IMR-90 (cell line): ENCODE data around the gene P2RX7. TPM values are rescaled to one million over a fixed set of nuclear protein-coding genes. Genes with fewer than 3 reads are reported as not detected.

Experiments
- ATAC-seq: fragments of 200-7000 bp; cut with Tn5 transposase; 2 replicates; pipeline ENCODE4 v1.9.1; 2020; ENCODE audit warnings: low read depth, mild to moderate bottlenecking, moderate library complexity
- BruUV-seq: library from RNA; stranded (reverse); fragments of 400-500 nt; replicated peaks from 2 replicates; lab custom pipeline; 2021; lab: Mats Ljungman, UMichigan
- CTCF ChIA-PET: fragments of 300-600 bp; formaldehyde crosslinking; extraction: SDS; loops from one replicate; lab custom pipeline; 2021; ENCODE audit warnings: antibody characterized with exemption; lab: Yijun Ruan, JAX
- POLR2A ChIA-PET: fragments of 300-600 bp; sonication (Branson Sonifier 250); formaldehyde crosslinking; loops from one replicate; lab custom pipeline; 2022; ENCODE audit warnings: antibody characterized with exemption; ENCODE audit not compliant: unreplicated experiment; lab: Charles Lee
- DNase-seq: peaks from one replicate; pipeline ENCODE4 v3.0.0; 2013
- H2AFZ ChIP-seq: replicated peaks from 2 replicates; pipeline ENCODE3; 2013; ENCODE audit warnings: low read length, mild to moderate bottlenecking; ENCODE audit not compliant: poor library complexity
- H2AK5ac ChIP-seq: 2 replicates; pipeline ENCODE4 v1.6.1; 2013; ENCODE audit warnings: low read depth, low read length, inconsistent platforms
- H2AK9ac ChIP-seq: replicated peaks from 2 replicates; pipeline ENCODE3; 2013; ENCODE audit warnings: mild to moderate bottlenecking, low read depth, low read length, moderate library complexity; ENCODE audit not compliant: poor library complexity
- H2BK120ac ChIP-seq: 2 replicates; pipeline ENCODE4 v1.6.1; 2013; ENCODE audit warnings: low read depth, low read length, inconsistent platforms
- H2BK15ac ChIP-seq: 3 replicates; pipeline ENCODE4 v1.6.1; 2013; ENCODE audit warnings: low read depth, low read length, inconsistent platforms
- H2BK20ac ChIP-seq: 2 replicates; pipeline ENCODE4 v1.6.1; 2013; ENCODE audit warnings: low read depth, mild to moderate bottlenecking, inconsistent platforms, low read length, moderate library complexity
- H2BK5ac ChIP-seq: 2 replicates; pipeline ENCODE4 v1.6.1; 2013; ENCODE audit warnings: mild to moderate bottlenecking, low read depth, low read length, inconsistent platforms; ENCODE audit not compliant: poor library complexity, severe bottlenecking
- H3K14ac ChIP-seq: replicated peaks from 2 replicates; pipeline ENCODE4 v1.6.1; 2013; ENCODE audit warnings: low read depth, low read length, inconsistent platforms
- H3K18ac ChIP-seq: 2 replicates; pipeline ENCODE4 v1.6.1; 2013; ENCODE audit warnings: low read depth, low read length, control low read depth
- H3K23ac ChIP-seq: 2 replicates; pipeline ENCODE4 v1.6.1; 2013; ENCODE audit warnings: low read depth, low read length, inconsistent platforms
- H3K27ac ChIP-seq: 2 replicates; pipeline ENCODE4 v1.5.1; 2013; ENCODE audit warnings: mild to moderate bottlenecking, control low read depth, low read length; ENCODE audit not compliant: insufficient read depth
- H3K27me3 ChIP-seq: 2 replicates; pipeline ENCODE4 v1.6.1; 2013; ENCODE audit warnings: low read length; ENCODE audit not compliant: control insufficient read depth, insufficient read depth
- H3K36me3 ChIP-seq: 2 replicates; pipeline ENCODE4 v1.6.1; 2013; ENCODE audit warnings: low read length, mixed read lengths; ENCODE audit not compliant: control insufficient read depth, insufficient read depth
- H3K4ac ChIP-seq: 2 replicates; pipeline ENCODE4 v1.6.1; 2013; ENCODE audit warnings: low read depth, low read length, inconsistent platforms
- H3K4me1 ChIP-seq: 2 replicates; pipeline ENCODE4 v1.6.1; 2013; ENCODE audit warnings: low read length, mixed read lengths; ENCODE audit not compliant: control insufficient read depth, insufficient read depth
- H3K4me2 ChIP-seq: 2 replicates; pipeline ENCODE4 v1.6.1; 2013; ENCODE audit warnings: low read depth, mild to moderate bottlenecking, control low read depth, low read length, moderate library complexity
- H3K4me3 ChIP-seq: 2 replicates; pipeline ENCODE4 v1.5.1; 2013; ENCODE audit warnings: low read depth, mild to moderate bottlenecking, control low read depth, low read length, moderate library complexity; ENCODE audit not compliant: insufficient read depth
- H3K56ac ChIP-seq: 2 replicates; pipeline ENCODE4 v1.6.1; 2013; ENCODE audit warnings: low read length, inconsistent platforms; ENCODE audit not compliant: insufficient read depth; ENCODE audit errors: extremely low read depth
- H3K79me1 ChIP-seq, 2 experiments: 2 replicates each; pipeline ENCODE4 v1.6.1; 2013; ENCODE audit warnings: low read length in 2 of 2, inconsistent platforms in 1 of 2, low read depth in 1 of 2
- H3K9ac ChIP-seq: 2 replicates; pipeline ENCODE4 v1.6.1; 2013; ENCODE audit warnings: low read depth, low read length, control low read depth
- H3K9me1 ChIP-seq: 2 replicates; pipeline ENCODE4 v1.6.1; 2013; ENCODE audit warnings: low read length, inconsistent platforms; ENCODE audit not compliant: insufficient read depth
- H3K9me3 ChIP-seq: 2 replicates; pipeline ENCODE4 v1.6.1; 2013; ENCODE audit warnings: low read length; ENCODE audit not compliant: control insufficient read depth, insufficient read depth
- H4K20me1 ChIP-seq: 2 replicates; pipeline ENCODE4 v1.6.1; 2013; ENCODE audit warnings: low read length, inconsistent platforms; ENCODE audit not compliant: insufficient read depth
- H4K5ac ChIP-seq: 2 replicates; pipeline ENCODE4 v1.6.1; 2013; ENCODE audit warnings: mild to moderate bottlenecking, low read depth, low read length, control low read depth
- H4K8ac ChIP-seq, 2 experiments: 2 replicates each; pipeline ENCODE4 v1.6.1; 2013; ENCODE audit warnings: low read depth in 2 of 2, low read length in 2 of 2, control low read depth in 1 of 2, inconsistent platforms in 1 of 2
- H4K91ac ChIP-seq: 2 replicates; pipeline ENCODE4 v1.6.1; 2013; ENCODE audit warnings: low read depth, low read length, inconsistent platforms; ENCODE audit not compliant: insufficient read depth
- BHLHE40 ChIP-seq: fragments of 150-350 bp; IDR thresholded peaks from 2 replicates; pipeline ENCODE4 v1.6.1; 2016; ENCODE audit warnings: mild to moderate bottlenecking, low read depth, low read length
- CEBPB ChIP-seq: IDR thresholded peaks from 2 replicates; pipeline ENCODE4 v1.6.1; 2012; ENCODE audit warnings: low read depth, low read length, improper control_type of control experiment
- RCOR1 ChIP-seq: IDR thresholded peaks from 2 replicates; pipeline ENCODE4 v1.6.1; 2012; ENCODE audit warnings: mild to moderate bottlenecking, low read length, improper control_type of control experiment; ENCODE audit not compliant: insufficient replicate concordance
- WGBS, 2 experiments: methylation state at CpG; one replicate each; pipeline versions ENCODE4 v1.1.5 to v1.1.7; 2013; ENCODE audit warnings: missing lambda C conversion rate in 2 of 2; ENCODE audit not compliant: insufficient read length in 1 of 2; ENCODE audit errors: extremely low coverage in 2 of 2; 5-methylcytosine and 5-hydroxymethylcytosine counted together
- dilution Hi-C: fragments of 300-500 bp; cut with HindIII; formaldehyde crosslinking; loops from one replicate; pipeline ENCODE4 v1.14.3; 2018; ENCODE audit warnings: low sequenced_read_pairs; ENCODE audit not compliant: unreplicated experiment
- in situ Hi-C: fragments of 300-500 bp; cut with MboI; formaldehyde crosslinking; loops from 3 replicates; pipeline ENCODE4 v1.14.3; 2019; ENCODE audit warnings: low sequenced_read_pairs, inconsistent platforms, mixed read lengths
- intact Hi-C: fragments of 100-400 bp; cut with micrococcal nuclease; formaldehyde crosslinking; loops from 2 replicates; pipeline ENCODE4 v1.10.0; 2022
- polyA plus RNA-seq, 3 experiments: library from polyadenylated mRNA; depleted of rRNA; stranded (reverse); fragments of >200 nt; gene quantifications; 2 replicates each; pipeline ENCODE4 v1.2.3, GENCODE V29; 2012; ENCODE audit warnings: low replicate concordance in 1 of 3
- total RNA-seq: library from RNA; depleted of rRNA; stranded (reverse); fragments of >200 nt; gene quantifications from 2 replicates; pipeline ENCODE4 v1.2.3, GENCODE V29; 2012

P2RX7 gene
- total and polyA plus RNA-seq, 2 of the 4 experiments (the other 2 are of a cell fraction) = 0.07 to 0.18 TPM

DNA sequence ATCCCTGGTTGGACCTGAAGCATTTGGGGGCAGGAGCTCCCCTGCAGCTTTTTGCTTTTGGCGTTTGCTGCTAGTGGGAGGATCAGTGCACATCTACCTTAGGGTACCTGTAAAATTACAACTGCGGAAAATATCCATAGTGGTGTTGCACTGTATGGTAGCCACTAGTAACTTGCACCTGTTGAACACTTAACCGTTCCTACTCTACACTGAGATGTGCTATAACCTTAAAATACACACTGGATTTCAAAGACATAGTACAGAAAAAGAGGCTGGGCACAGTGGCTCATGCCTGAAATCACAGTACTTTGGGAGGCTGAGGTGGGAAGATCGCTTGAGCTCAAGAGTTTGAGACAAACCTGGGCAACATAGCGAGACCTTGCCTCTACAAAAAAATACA lies 80.2 kb downstream of the P2RX7 start (continued):
- no peak for TF ChIP-seq RCOR1

DNA sequence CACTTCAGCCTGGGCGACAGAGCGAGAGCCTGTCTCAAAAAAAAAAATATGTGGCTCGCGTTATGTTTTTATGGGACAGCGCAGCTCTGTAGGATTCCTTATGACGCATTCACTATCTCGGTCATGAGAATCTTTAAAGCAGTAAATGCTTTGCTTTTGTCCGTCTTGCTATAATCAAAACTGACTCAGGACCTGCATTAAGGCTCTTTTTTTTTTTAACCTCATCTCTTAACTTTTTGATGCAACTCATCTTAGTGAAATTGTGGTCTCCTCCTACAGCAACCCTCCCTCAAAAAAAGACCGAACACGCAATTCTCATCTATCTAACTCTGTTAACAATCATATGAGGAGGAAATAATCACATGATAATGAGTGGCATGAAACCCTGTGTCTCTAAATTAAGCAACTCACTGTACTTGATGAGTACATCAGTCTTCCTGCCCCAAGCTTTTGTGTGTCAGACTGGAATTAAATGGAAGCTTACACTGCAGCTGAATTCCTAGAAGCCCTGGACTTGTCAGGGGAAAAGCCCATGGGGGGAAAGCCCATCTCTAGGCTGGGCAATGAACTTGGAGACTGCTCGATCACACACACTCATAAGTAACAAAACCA lies 81.6 kb downstream of the P2RX7 start:
- Histone ChIP-seq H3K4ac (peak overlapping the region; percentile 57), H2BK5ac (no peak overlapping the region), H4K91ac (no peak overlapping the region), H2BK15ac (no peak overlapping the region), H3K36me3 (peaks cover 2% of the 10 kb centered on the region; the same call in 1 of the 2 replicates), H2AFZ (no peak overlapping the region), H3K9me3 (no peaks in the 10 kb centered on the region), H3K27ac (peak overlapping the region; percentile 1; the same call in 1 of the 2 replicates), H2AK9ac (no peak overlapping the region), H2BK20ac (peak overlapping the region; percentile 22; the same call in 1 of the 2 replicates), H3K27me3 (no peaks in the 10 kb centered on the region), H3K79me1 (peaks cover 2 to 46% of the 10 kb centered on the region in 2 experiments; a peak in 3 of 4 replicates), H3K23ac (no peak overlapping the region), H4K20me1 (no peaks in the 10 kb centered on the region), H3K9ac (no peak overlapping the region), H3K4me2 (no peak overlapping the region), H3K18ac (no peak overlapping the region), H3K4me3 (no peak overlapping the region), H3K9me1 (peaks cover 4% of the 10 kb centered on the region), H3K56ac (no peak overlapping the region), H2BK120ac (peak overlapping the region; percentile 16; the same call in 1 of the 2 replicates), H3K14ac (peak overlapping the region; percentile 29; the same call in 1 of the 2 replicates), H4K8ac (peak overlapping the region in 1 of 2 experiments; percentile 2; a peak in 1 of 4 replicates), H2AK5ac (no peak overlapping the region), H3K4me1 (peaks cover 7% of the 10 kb centered on the region), H4K5ac (no peak overlapping the region)
- DNase-seq (peak; percentile 42), ATAC-seq (no peak)
- POLR2A ChIA-PET = no interaction called here
- TF ChIP-seq BHLHE40 (no peak), CEBPB (peak; percentile 61)
- dilution Hi-C loops (no loop called here), in situ Hi-C loops (no loop called here), intact Hi-C loops (loop anchor here (5.0 kb wide), 2 partner anchors 87 to 102 kb away; no protein-coding TSS in a partner anchor)
- whole genome bisulfite sequencing, 2 experiments = 94% methylated on average over 7 of the region's 11 CpGs; no CpG with 5 or more reads in 1 of the 2 experiments
- BruUV-seq = no TSS peak
- CTCF ChIA-PET = no interaction called here
